ENCODE data around the gene ACOT11. TPM values are rescaled to one million over a fixed set of nuclear protein-coding genes. Genes with fewer than 3 reads are reported as not detected.

Gene ACOT11
- total RNA-seq, result 3.6 and 3.9 TPM in 2 replicates

GRCh38 chr1:54547601-54548388 lies at the start of gene ACOT11:
TSS of gene ACOT11 (plus strand) at chr1:54548228. CDS start at chr1:54548310, 82 bp downstream.

GRCh38 chr1:54623216-54624007 lies 75.4 kb downstream of the ACOT11 start, which contains the start of gene FAM151A:
TSS of gene FAM151A (minus strand) at chr1:54623525. CDS start at chr1:54623395, 130 bp downstream.

GRCh38 chr1:54640863-54641836 lies 93.1 kb downstream of the ACOT11 start, which contains the start of gene MROH7:
TSS of gene MROH7 (plus strand) at chr1:54641786. CDS start at chr1:54652927, 11,141 bp downstream.

Small RNAs within 50 kb of the gene (small RNA-seq; reads per million reads assigned to genes)
- gene AC099796.2, result not detected

Other genes with a start within 250 kb of the ACOT11 start
- gene SSBP3, start 141.8 kb upstream of the ACOT11 start, total RNA-seq, result 22.6 and 23.5 TPM in 2 replicates
- gene FAM151A, start 75.3 kb downstream of the ACOT11 start, total RNA-seq, result not detected in 2 replicates
- gene MROH7, start 93.6 kb downstream of the ACOT11 start, total RNA-seq, result under 0.01 and 0.10 TPM in 2 replicates
- 21.9 and 27.8 TPM in 2 replicates for gene TTC4, start 167.6 kb downstream of the ACOT11 start, total RNA-seq
- gene PARS2, start 216.3 kb downstream of the ACOT11 start, total RNA-seq, result 3.3 and 4.6 TPM in 2 replicates